Measurements from ENCODE around the gene ST6GALNAC6.

DNA sequence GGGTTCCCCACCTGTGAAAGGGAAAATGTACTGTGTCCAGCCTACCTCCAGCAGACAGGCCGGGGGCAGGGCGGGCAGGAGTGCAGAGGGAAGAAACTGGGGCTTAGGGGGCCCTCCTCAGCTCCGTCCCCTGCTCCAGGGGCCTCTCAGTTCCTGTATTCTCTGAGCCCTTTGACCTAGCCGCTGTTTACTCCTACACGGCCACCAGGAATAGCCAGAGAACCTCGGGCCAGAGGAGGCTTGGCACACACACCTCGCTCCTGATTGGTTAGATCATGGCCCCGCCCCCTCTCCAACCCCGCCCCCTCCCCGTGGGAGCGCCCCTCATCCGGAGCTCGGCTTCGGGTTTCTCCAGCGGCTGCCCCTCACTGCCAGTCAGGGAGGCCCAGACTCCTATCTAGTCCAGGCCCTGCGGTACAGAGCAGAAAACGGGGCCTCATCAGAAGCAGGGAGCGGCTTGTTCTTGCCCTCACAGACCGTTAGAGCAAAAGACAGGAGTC is 2.2 kb downstream of the ST6GALNAC6 start:
- TF ChIP-seq CBFB (IDR thresholded peaks at IDR 0.05; ENCODE audit: low read depth): no peak
- TF ChIP-seq POLR2AphosphoS2 (IDR thresholded peaks at IDR 0.05; ENCODE audit: low read depth, low read length): no peak
- TF ChIP-seq CHD2 (IDR thresholded peaks at IDR 0.05; ENCODE audit: borderline replicate concordance, low read depth, low read length): no peak
- no peak for TF ChIP-seq ZNF207 (IDR thresholded peaks at IDR 0.05; ENCODE audit: borderline replicate concordance)
- TF ChIP-seq GABPA (IDR thresholded peaks at IDR 0.05; ENCODE audit: low read depth): no peak
- TF ChIP-seq RAD21 (IDR thresholded peaks at IDR 0.05; ENCODE audit: insufficient read depth, low read depth, low read length): no peak
- TF ChIP-seq, protein P1, sequence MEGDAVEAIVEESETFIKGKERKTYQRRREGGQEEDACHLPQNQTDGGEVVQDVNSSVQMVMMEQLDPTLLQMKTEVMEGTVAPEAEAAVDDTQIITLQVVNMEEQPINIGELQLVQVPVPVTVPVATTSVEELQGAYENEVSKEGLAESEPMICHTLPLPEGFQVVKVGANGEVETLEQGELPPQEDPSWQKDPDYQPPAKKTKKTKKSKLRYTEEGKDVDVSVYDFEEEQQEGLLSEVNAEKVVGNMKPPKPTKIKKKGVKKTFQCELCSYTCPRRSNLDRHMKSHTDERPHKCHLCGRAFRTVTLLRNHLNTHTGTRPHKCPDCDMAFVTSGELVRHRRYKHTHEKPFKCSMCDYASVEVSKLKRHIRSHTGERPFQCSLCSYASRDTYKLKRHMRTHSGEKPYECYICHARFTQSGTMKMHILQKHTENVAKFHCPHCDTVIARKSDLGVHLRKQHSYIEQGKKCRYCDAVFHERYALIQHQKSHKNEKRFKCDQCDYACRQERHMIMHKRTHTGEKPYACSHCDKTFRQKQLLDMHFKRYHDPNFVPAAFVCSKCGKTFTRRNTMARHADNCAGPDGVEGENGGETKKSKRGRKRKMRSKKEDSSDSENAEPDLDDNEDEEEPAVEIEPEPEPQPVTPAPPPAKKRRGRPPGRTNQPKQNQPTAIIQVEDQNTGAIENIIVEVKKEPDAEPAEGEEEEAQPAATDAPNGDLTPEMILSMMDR (IDR thresholded peaks at IDR 0.05 in 2 of 3, conservative IDR thresholded peaks at IDR 0.05 in 1 of 3; ENCODE audit: control insufficient read depth in 2 of 3, extremely low read depth in 1 of 3, insufficient read depth in 1 of 3, low read depth in 3 of 3, low read length in 3 of 3): no peak

All from GM12878 (cell line).